NCI-H2107 (cell line): ENCODE results near the gene DOLPP1.
A peak's percentile ranks its signal among the peaks of the same experiment; 100 is the strongest.
"Not testable (repeated sequence)": the region's sequence is repeated elsewhere in the genome, so short reads cannot be mapped to it uniquely, and the experiment has no call there.

Source experiments
- DNase-seq: peaks from one replicate; lab custom pipeline; 2025; lab: John Stamatoyannopoulos, UW

DOLPP1 gene

GRCh38 chr9:129080601-129081387 lies at the start of gene DOLPP1:
Gene DOLPP1, plus strand, starts transcription at chr9:129081111. Its CDS starts 21 bp downstream, at chr9:129081132.
- DNase-seq: peak; percentile 98

- DNase-seq: no peak
Measured at GRCh38 chr9:129031514-129031913, 49.4 kb upstream of the DOLPP1 start.

- no peak for DNase-seq
Measured at GRCh38 chr9:129032541-129033159, 48.3 kb upstream of the DOLPP1 start.

- DNase-seq: no peak
Measured at GRCh38 chr9:129033216-129033615, 47.7 kb upstream of the DOLPP1 start.

- DNase-seq: not testable (repeated sequence)
Measured at GRCh38 chr9:129035838-129036237, 45.1 kb upstream of the DOLPP1 start.

- peak; percentile 96 for DNase-seq
Measured at GRCh38 chr9:129036241-129036922, 44.5 kb upstream of the DOLPP1 start, which contains the start of gene MIGA2. Gene MIGA2, plus strand, starts transcription at chr9:129036626. Its CDS starts 3,969 bp downstream, at chr9:129040595.

- no peak for DNase-seq
Measured at GRCh38 chr9:129036923-129037766, 43.8 kb upstream of the DOLPP1 start.

GRCh38 chr9:129037767-129038098 lies 43.2 kb upstream of the DOLPP1 start:
- DNase-seq: no peak

GRCh38 chr9:129038109-129038852 lies 42.6 kb upstream of the DOLPP1 start:
- DNase-seq: no peak

GRCh38 chr9:129040113-129040643 lies 40.7 kb upstream of the DOLPP1 start:
- DNase-seq: no peak

- no peak for DNase-seq
Measured at GRCh38 chr9:129042016-129042415, 38.9 kb upstream of the DOLPP1 start.

GRCh38 chr9:129052592-129052991 lies 28.3 kb upstream of the DOLPP1 start:
- DNase-seq: no peak

- DNase-seq: no peak
Measured at GRCh38 chr9:129053020-129053419, 27.9 kb upstream of the DOLPP1 start.

- no peak for DNase-seq
Measured at GRCh38 chr9:129054163-129054851, 26.6 kb upstream of the DOLPP1 start.

- DNase-seq: no peak
Measured at GRCh38 chr9:129058965-129059795, 21.7 kb upstream of the DOLPP1 start.

GRCh38 chr9:129059796-129060785 lies 20.8 kb upstream of the DOLPP1 start:
- DNase-seq: no peak

- DNase-seq: no peak
Measured at GRCh38 chr9:129060991-129061390, 19.9 kb upstream of the DOLPP1 start.

GRCh38 chr9:129063061-129063460 lies 17.9 kb upstream of the DOLPP1 start:
- DNase-seq: no peak
